H1 (cell line): ENCODE results near the gene ANK3. TPM values are rescaled to one million over a fixed set of nuclear protein-coding genes. Genes with fewer than 3 reads are reported as not detected.

ENCODE experiments used
- CTCF ChIA-PET: fragments of 300-600 bp; sonication (Branson Sonifier 250); formaldehyde crosslinking; loops from one replicate; lab custom pipeline; 2021; ENCODE audit not compliant: partially characterized antibody; lab: Charles Lee
- POLR2A ChIA-PET: fragments of 300-600 bp; sonication (Branson Sonifier 250); formaldehyde crosslinking; loops from one replicate; lab custom pipeline; 2021; ENCODE audit warnings: inconsistent platforms; ENCODE audit not compliant: partially characterized antibody; lab: Charles Lee
- DNase-seq, 2 experiments: peaks; one replicate each; pipeline versions ENCODE4 v3.0.0 to v3.0.0-alpha.2; 2010 to 2022; ENCODE audit warnings: low spot score in 2 of 2, low read depth in 1 of 2, mixed read lengths in 1 of 2
- FAIRE-seq: peaks from 2 replicates; lab custom pipeline; 2011; peaks lifted over from hg19 to GRCh38; lab: Jason Lieb, UNC
- H2AFZ ChIP-seq: 2 replicates; pipeline ENCODE4 v1.8.1; 2012; ENCODE audit warnings: low read length, inconsistent platforms
- H2AK5ac ChIP-seq: 2 replicates; pipeline ENCODE4 v1.6.1; 2013; ENCODE audit warnings: low read depth, low read length
- H2BK120ac ChIP-seq: replicated peaks from 2 replicates; pipeline ENCODE3; 2013; ENCODE audit warnings: low read depth, low read length, inconsistent platforms
- H2BK12ac ChIP-seq: 2 replicates; pipeline ENCODE4 v1.6.1; 2013; ENCODE audit warnings: low read depth, low read length
- H2BK15ac ChIP-seq: 2 replicates; pipeline ENCODE4 v1.6.1; 2013; ENCODE audit warnings: low read length
- H2BK20ac ChIP-seq: 2 replicates; pipeline ENCODE4 v1.6.1; 2013; ENCODE audit warnings: low read length
- H2BK5ac ChIP-seq: 2 replicates; pipeline ENCODE4 v1.6.1; 2013; ENCODE audit warnings: low read depth, low read length
- H3K14ac ChIP-seq: 2 replicates; pipeline ENCODE4 v1.6.1; 2013; ENCODE audit warnings: inconsistent platforms; ENCODE audit not compliant: insufficient read length
- H3K18ac ChIP-seq: 2 replicates; pipeline ENCODE4 v1.6.1; 2013; ENCODE audit warnings: low read length; ENCODE audit errors: extremely low read depth
- H3K23ac ChIP-seq: 2 replicates; pipeline ENCODE4 v1.6.1; 2013; ENCODE audit warnings: inconsistent platforms; ENCODE audit not compliant: insufficient read length
- H3K23me2 ChIP-seq: 2 replicates; pipeline ENCODE4 v1.6.1; 2013; ENCODE audit warnings: low read depth, low read length
- H3K27ac ChIP-seq: 2 replicates; pipeline ENCODE4 v1.6.1; 2011; ENCODE audit warnings: low read depth, low read length, inconsistent platforms
- H3K27me3 ChIP-seq, 4 experiments: replicated peaks in 1 of 4; 1 replicate in 1 of 4; 2 replicates in 3 of 4; pipeline versions ENCODE4 v1.6.1 to v1.8.1; 2011 to 2013; ENCODE audit warnings: low read length in 3 of 4, mild to moderate bottlenecking in 3 of 4, inconsistent platforms in 2 of 4, mixed read lengths in 2 of 4, moderate library complexity in 1 of 4; ENCODE audit not compliant: control insufficient read depth in 3 of 4, insufficient read depth in 3 of 4; ENCODE audit errors: extremely low read depth in 1 of 4
- H3K36me3 ChIP-seq, 4 experiments: 2 replicates each; pipeline versions ENCODE4 v1.6.1 to v1.8.1; 2011 to 2013; ENCODE audit warnings: mild to moderate bottlenecking in 4 of 4, low read length in 3 of 4, moderate library complexity in 2 of 4, control low read depth in 1 of 4, inconsistent platforms in 1 of 4; ENCODE audit not compliant: insufficient read depth in 4 of 4, control insufficient read depth in 2 of 4
- H3K4ac ChIP-seq: replicated peaks from 2 replicates; pipeline ENCODE3; 2013; ENCODE audit warnings: low read length, low read depth, mixed read lengths, inconsistent platforms; ENCODE audit not compliant: insufficient read length
- H3K4me1 ChIP-seq, 4 experiments: replicated peaks in 1 of 4; 1 replicate in 1 of 4; 2 replicates in 3 of 4; pipeline versions ENCODE4 v1.6.1 to v1.8.1; 2011 to 2013; ENCODE audit warnings: low read length in 3 of 4, inconsistent platforms in 2 of 4, mixed read lengths in 1 of 4; ENCODE audit not compliant: insufficient read depth in 4 of 4, control insufficient read depth in 3 of 4
- H3K4me2 ChIP-seq, 2 experiments: 2 replicates each; pipeline versions ENCODE4 v1.6.1 to v1.8.1; 2011 to 2013; ENCODE audit warnings: low read depth in 2 of 2, low read length in 2 of 2, control low read depth in 1 of 2, inconsistent platforms in 1 of 2, mild to moderate bottlenecking in 1 of 2; ENCODE audit not compliant: insufficient read depth in 1 of 2
- H3K4me3 ChIP-seq, 4 experiments: fragments of 200-600, 300-600 bp in 1 of 4; sonication (generic), shearing (Covaris generic), sonication (Bioruptor Twin) in 1 of 4; 2 replicates each; pipeline versions ENCODE4 v1.5.1 to v1.8.1; 2011 to 2016; ENCODE audit warnings: low read length in 4 of 4, low read depth in 3 of 4, control low read depth in 2 of 4, inconsistent platforms in 2 of 4, mild to moderate bottlenecking in 2 of 4, mixed read lengths in 1 of 4, moderate library complexity in 1 of 4; ENCODE audit not compliant: insufficient read depth in 2 of 4; ENCODE audit errors: extremely low read depth in 1 of 4
- H3K56ac ChIP-seq: replicated peaks from 2 replicates; pipeline ENCODE3; 2013; ENCODE audit warnings: low read depth, mild to moderate bottlenecking, mixed read lengths, low read length, inconsistent platforms; ENCODE audit not compliant: insufficient read length
- H3K79me1 ChIP-seq: 2 replicates; pipeline ENCODE4 v1.6.1; 2013; ENCODE audit warnings: low read depth, low read length, control low read depth
- H3K79me2 ChIP-seq, 2 experiments: 2 replicates each; pipeline versions ENCODE4 v1.6.1 to v1.8.1; 2012 to 2013; ENCODE audit warnings: low read length in 2 of 2, mild to moderate bottlenecking in 2 of 2, inconsistent platforms in 1 of 2; ENCODE audit not compliant: insufficient read depth in 2 of 2, control insufficient read depth in 1 of 2
- H3K9ac ChIP-seq, 4 experiments: replicated peaks in 1 of 4; 1 replicate in 1 of 4; 2 replicates in 3 of 4; pipeline versions ENCODE4 v1.6.1 to v1.8.1; 2011 to 2013; ENCODE audit warnings: low read depth in 3 of 4, low read length in 3 of 4, control low read depth in 2 of 4, mild to moderate bottlenecking in 2 of 4, moderate library complexity in 2 of 4, inconsistent platforms in 1 of 4; ENCODE audit errors: extremely low read depth in 1 of 4
- H3K9me3 ChIP-seq, 2 experiments: 2 replicates each; pipeline versions ENCODE4 v1.6.1 to v1.8.1; 2012 to 2013; ENCODE audit warnings: mild to moderate bottlenecking in 2 of 2, moderate library complexity in 2 of 2, control low read depth in 1 of 2, inconsistent platforms in 1 of 2, low read depth in 1 of 2, low read length in 1 of 2, mixed read lengths in 1 of 2; ENCODE audit not compliant: insufficient read depth in 2 of 2
- H4K20me1 ChIP-seq, 2 experiments: replicated peaks in 1 of 2; 2 replicates each; pipeline versions ENCODE3 to v1.8.1; 2011 to 2013; ENCODE audit warnings: inconsistent platforms in 2 of 2, low read length in 2 of 2, mild to moderate bottlenecking in 1 of 2; ENCODE audit not compliant: insufficient read depth in 2 of 2, control insufficient read depth in 1 of 2
- H4K5ac ChIP-seq: 2 replicates; pipeline ENCODE4 v1.6.1; 2013; ENCODE audit warnings: low read length, low read depth, mixed read lengths, inconsistent platforms; ENCODE audit not compliant: insufficient read length
- H4K8ac ChIP-seq: 2 replicates; pipeline ENCODE4 v1.8.0; 2013; ENCODE audit warnings: mild to moderate bottlenecking, moderate library complexity, low read length, inconsistent platforms; ENCODE audit not compliant: insufficient read depth; ENCODE audit errors: extremely low read depth
- H4K91ac ChIP-seq: replicated peaks from 2 replicates; pipeline ENCODE3; 2013; ENCODE audit warnings: low read length, mixed read lengths, inconsistent platforms; ENCODE audit not compliant: insufficient read length
- MAFK ChIP-seq: IDR thresholded peaks from 2 replicates; pipeline ENCODE4 v1.6.1; 2012; ENCODE audit warnings: low read depth, mild to moderate bottlenecking, improper control_type of control experiment, low read length
- NANOG ChIP-seq: IDR thresholded peaks from 2 replicates; pipeline ENCODE4 v1.6.1; 2011; ENCODE audit warnings: low read length, low read depth, mild to moderate bottlenecking, inconsistent platforms; ENCODE audit not compliant: insufficient read depth, poor library complexity, severe bottlenecking
- WGBS, 2 experiments: shearing (Covaris generic) in 1 of 2; methylation state at CpG; one replicate each; pipeline versions ENCODE4 v1.1.6 to v1.1.7; 2013 to 2015; ENCODE audit warnings: low lambda C conversion rate in 2 of 2, mixed read lengths in 2 of 2, inconsistent platforms in 1 of 2, low coverage in 1 of 2, missing lambda C conversion rate in 1 of 2; ENCODE audit not compliant: insufficient replicate concordance in 2 of 2, insufficient coverage in 1 of 2, insufficient read length in 1 of 2; ENCODE audit errors: extremely low coverage in 1 of 2, missing lambda C conversion rate in 1 of 2; 5-methylcytosine and 5-hydroxymethylcytosine counted together
- polyA plus RNA-seq, 7 experiments: library from polyadenylated mRNA; depleted of rRNA in 3 of 7; stranded (reverse) in 5 of 7; unstranded in 2 of 7; fragments of >200 nt in 5 of 7; fragments of 200-250 nt in 2 of 7; gene quantifications; 1 replicate in 5 of 7; 2 replicates in 1 of 7; 4 replicates in 1 of 7; pipeline versions ENCODE4 v1.2.1 to v1.2.3, GENCODE V29; 2011 to 2013; ENCODE audit warnings: missing spikeins in 2 of 7, mixed read lengths in 2 of 7
- total RNA-seq: library from RNA; stranded (reverse); fragmentation: NEBNext Ultra II Directional; extraction: Animal tissue kit (Norgen Biotek cat#: 25700); gene quantifications from 2 replicates; pipeline ENCODE4 v1.2.1, GENCODE V29; 2021

The ANK3 gene
- total and polyA plus RNA-seq, 2 of the 8 experiments (the other 6 are each of a cell fraction or from before 2014, with no cell fraction given), result 18.1 to 67.9 TPM

- WGBS, 2 experiments, result 37% methylated on average over 1 of the region's 1 CpG; no CpG with 5 or more reads in 1 of the 2 experiments
- H4K91ac ChIP-seq, result no peak overlapping the region
- H3K4me2 ChIP-seq, result no peak overlapping the region
- no peak for FAIRE-seq
- H3K4me1 ChIP-seq, result peaks cover 0 to 7% (median 2%) of the 10 kb centered on the region in 4 experiments; a peak in 1 of 7 replicates
- H3K23ac ChIP-seq, result no peak overlapping the region
- no peak overlapping the region for H2BK15ac ChIP-seq
- H2AFZ ChIP-seq, result no peak overlapping the region
- no peaks in the 10 kb centered on the region; a peak in 1 of 8 replicates for H3K36me3 ChIP-seq
- CTCF ChIA-PET, result no interaction called here
- H3K27ac ChIP-seq, result no peak overlapping the region
- no peak for DNase-seq
- no peak overlapping the region for H3K9ac ChIP-seq
- H2BK5ac ChIP-seq, result no peak overlapping the region
- H3K79me1 ChIP-seq, result no peaks in the 10 kb centered on the region
- H2BK12ac ChIP-seq, result no peak overlapping the region
- H4K20me1 ChIP-seq, result no peaks in the 10 kb centered on the region
- no peaks in the 10 kb centered on the region for H3K23me2 ChIP-seq
- H3K18ac ChIP-seq, result no peak overlapping the region
- H3K14ac ChIP-seq, result no peak overlapping the region
- no peak overlapping the region for H2AK5ac ChIP-seq
- no peaks in the 10 kb centered on the region for H3K27me3 ChIP-seq
- no peak overlapping the region for H3K4ac ChIP-seq
- POLR2A ChIA-PET, result no interaction called here
- H4K8ac ChIP-seq, result no peak overlapping the region
- H4K5ac ChIP-seq, result no peak overlapping the region
- H2BK120ac ChIP-seq, result no peak overlapping the region
- H2BK20ac ChIP-seq, result no peak overlapping the region
- no peak overlapping the region for H3K4me3 ChIP-seq
- H3K79me2 ChIP-seq, result no peaks in the 10 kb centered on the region
- no peak overlapping the region for H3K56ac ChIP-seq
- no peaks in the 10 kb centered on the region for H3K9me3 ChIP-seq
- no peak for TF ChIP-seq MAFK
- no peak for TF ChIP-seq NANOG
Measured at GRCh38 chr10:60281331-60281730, 108.3 kb downstream of the ANK3 start.
